Stimulated activated CD4-positive, alpha-beta T cell treated with anti-CD3 and anti-CD28 coated beads, TNF-alpha, amount 100 ng/mL, for 4 hours (primary cell): ENCODE results near the gene ATG4B.

Experiments used
- DNase-seq, 3 experiments: peaks; one replicate each; pipeline ENCODE4 v3.0.0-alpha.2; 2020; ENCODE audit warnings: low read depth in 3 of 3

Gene ATG4B

DNA sequence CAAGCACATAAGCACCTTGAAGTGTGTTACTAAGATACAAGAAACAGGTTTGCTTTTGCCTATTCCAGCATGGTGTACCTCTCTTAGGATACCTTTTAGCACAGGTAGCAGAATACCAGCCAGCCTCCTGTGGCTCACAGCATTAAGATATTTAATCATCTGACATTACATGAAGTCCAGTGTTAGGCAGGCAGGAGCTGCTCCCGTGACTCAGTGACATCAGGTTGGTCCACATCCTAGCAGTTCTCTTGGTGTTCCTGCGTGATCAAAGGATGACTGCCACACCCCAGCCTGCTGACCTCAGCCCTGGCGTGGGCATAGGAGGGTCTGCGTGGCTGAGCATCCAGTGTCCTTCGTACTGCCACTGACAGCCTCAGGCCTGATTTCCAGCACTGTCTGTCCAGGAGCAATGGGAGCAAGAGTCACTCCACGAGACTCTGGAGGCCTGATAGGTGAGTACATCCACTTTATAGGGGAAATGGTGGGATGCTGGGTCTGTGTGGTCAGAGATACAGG lies 52.8 kb downstream of the ATG4B start:
- DNase-seq, result no peak

DNA sequence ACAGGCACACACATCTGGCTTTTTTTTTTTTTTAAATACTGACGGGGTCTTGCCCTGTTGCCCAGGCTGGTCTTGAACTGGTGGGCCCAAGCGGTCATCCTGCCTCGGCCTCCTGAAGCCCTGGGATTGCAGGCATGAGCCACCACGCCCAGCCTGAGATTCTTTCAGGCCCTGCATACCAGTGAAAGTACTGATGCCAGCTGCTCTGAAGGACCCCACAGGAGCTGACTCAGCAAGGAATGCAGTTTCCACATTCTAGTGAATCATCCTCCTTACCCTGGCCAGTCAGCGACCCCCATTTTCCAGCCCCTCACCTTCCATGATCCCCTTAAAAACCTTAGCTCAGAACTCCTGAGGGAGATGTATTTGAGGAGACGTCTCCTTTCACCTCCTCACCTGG lies 55.0 kb downstream of the ATG4B start:
- DNase-seq, result no peak

DNA sequence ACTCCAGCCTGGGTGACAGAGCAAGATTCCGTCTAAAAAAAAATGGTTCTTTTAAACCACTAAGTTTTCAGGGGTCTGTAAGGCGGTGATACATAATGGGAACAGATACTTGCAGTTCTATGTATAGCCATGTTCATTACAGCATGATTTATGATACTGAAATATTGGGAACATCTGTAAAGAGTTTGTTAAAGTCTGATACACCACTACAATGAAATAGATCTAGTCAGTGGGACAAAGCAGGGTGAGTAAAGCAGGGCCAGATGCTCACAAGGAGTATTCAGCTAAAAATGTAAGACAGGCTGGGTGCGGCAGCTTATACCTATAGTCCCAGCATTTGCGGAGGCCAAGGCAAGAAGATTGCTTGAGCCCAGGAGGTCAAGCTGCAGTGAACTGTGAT lies 58.2 kb downstream of the ATG4B start:
- no peak for DNase-seq

DNA sequence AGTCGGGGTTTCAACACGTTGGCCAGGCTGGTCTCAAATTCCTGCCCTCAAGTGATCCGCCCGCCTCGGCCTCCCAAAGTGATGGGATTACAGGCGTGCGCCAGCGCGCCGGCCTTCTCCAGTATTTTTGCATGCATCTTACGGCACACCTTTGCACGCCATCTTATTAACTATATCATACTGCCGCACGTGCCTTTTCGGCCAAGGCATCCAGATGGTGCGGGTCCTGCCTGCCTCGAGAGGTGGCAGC lies 63.6 kb downstream of the ATG4B start:
- DNase-seq, result no peak

DNA sequence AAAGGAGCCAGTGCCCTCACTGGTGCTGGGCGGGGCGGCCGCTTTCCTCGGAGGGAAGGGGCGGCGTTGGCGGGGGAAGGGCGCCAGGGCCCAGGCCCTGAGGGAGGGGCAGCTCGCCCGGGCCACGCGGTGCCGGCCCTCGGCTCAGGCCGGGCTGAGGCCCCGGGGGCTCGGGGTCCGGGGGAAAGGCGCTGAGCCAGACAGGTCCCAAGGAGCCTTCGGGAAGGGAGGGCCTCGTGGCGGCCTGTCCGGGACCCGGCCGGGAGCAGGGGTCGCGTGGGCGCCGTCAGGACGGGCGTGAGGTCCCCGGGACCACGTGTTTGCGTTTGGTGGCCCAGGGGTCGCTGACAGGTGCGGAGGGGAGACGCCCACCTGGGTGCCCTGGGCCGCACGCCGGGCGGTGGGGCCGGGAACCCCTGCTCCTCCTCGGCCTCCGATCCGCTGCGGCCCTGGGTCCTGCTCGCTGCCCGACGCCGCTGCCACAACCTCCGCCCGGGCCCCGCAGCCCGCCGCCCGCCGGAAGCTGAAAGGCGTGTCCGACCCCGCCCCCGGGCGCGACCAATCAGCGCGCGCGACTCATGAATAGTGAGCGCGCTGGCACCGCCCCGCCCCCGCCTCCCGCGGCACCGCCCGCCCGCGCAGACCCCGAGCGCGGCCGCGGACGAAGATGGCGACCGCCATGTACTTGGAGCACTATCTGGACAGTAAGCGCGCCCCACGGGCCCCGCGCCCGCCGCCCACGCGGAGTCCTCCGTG lies 64.1 kb downstream of the ATG4B start, which contains the start of gene ING5:
TSS of gene ING5 (plus strand) at position 641 of the 756 bp plus-strand sequence. CDS start at position 668, 27 bp downstream.
- peak; percentile 95 to 99 (median 96) for DNase-seq

DNA sequence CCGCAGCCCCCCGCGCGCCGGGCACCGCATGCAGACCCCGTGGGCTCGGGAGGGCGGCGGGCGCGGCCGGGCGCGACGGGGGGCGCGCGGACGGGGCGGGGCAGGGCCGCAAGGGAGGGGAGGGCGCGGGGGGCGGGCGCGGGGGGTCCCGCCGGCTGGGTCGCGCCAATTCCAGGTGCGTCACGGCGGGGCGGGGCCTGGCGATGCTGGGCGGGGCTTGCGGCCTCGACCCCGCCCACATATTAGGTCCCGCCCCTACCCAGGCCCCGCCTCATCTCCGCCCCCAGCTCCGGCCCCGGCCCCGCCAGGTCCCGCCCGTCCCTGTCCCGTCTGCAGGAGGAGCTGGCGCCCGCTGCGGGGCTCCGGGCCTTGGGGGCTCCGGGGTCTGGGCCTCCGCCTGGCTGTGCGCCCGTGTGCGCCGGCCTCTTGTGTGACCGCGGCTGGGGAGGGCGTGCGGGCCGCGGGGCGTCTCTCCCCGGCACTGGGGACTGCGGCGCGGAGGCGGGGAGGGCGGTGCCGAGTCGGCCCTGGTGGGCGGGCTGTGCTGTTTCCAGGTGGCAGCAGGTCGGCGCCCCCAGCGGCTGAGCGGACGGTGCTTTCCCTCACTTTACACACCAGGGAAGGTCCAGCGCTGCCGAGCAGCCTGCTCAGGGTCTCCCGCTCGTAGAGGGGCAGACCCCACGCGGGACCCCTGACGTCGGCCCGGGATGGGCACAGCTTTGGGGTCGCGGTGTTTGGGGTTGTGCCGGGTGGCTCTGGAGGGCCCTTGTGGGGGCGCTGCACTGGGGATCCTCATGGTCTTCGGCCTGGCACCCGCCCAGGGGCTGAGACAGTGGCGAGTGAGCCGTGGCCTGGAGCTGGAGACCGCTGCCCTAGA lies 64.9 kb downstream of the ATG4B start:
- DNase-seq, result peak; percentile 83 to 91 (median 88)

DNA sequence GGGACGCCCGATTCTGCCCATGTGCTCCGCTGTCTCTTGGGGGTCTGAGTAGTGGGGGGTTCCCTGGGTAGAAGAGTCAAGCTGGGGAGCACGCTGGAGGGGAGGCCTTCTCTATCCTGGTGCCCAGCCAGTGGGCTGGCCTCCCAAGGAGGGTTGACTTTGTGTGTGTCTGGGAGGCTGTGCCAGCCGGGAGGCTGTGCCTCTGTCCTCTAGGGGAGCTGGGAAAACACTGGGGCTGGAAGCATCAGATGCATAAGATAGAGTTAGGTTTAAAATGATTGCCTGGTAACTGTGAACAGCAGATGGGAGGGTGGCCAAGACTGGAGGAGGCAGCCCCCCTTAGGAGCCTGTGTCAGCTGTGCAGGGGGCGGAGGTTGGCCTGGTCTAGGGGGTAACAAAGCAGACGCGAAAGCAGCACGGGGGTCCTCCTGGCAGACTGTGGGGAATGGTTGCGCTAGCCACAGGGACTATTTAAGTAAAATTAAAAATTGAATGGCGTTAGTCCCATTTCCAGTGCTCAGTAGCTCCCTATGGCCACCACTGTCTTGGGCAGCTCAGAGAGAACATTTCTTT lies 65.6 kb downstream of the ATG4B start:
- DNase-seq, result no peak

DNA sequence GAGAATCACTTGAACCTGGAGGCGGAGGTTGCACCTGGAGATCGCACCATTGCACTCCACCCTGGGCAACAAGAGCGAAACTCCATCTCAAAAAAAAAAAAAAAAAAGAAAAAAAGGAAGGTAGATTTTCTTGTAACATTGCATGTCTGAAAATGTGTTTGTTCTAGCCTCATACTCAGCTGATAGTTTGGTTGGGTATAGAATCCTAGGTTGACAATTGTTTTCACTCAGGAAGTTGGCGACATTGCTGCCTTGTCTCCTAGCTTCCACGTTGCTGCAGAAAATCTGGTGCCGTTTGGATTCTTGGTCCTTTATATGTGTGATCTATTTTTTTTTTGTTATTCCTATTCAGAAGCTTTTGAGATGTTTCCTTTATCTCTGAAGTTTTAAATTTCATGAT lies 69.0 kb downstream of the ATG4B start:
- DNase-seq, result no peak

DNA sequence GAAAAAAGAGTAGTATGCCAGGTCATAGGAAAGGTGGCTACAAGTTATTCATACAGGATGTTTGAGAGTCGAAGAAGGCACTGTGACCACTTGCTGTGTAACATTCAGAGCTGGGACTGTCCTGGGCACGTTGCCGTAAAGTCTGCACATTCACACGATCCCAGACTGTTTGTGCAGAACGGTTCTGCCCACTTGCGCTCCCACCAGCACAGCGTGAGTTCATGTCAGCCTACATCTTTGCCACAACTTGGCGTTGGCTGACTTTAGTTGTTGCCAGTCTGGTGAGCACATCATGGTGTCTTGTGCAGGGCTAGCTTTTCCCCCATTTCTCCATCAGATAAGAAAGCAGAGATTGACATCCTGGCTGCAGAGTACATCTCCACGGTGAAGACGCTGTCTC lies 71.4 kb downstream of the ATG4B start:
- DNase-seq, result no peak

DNA sequence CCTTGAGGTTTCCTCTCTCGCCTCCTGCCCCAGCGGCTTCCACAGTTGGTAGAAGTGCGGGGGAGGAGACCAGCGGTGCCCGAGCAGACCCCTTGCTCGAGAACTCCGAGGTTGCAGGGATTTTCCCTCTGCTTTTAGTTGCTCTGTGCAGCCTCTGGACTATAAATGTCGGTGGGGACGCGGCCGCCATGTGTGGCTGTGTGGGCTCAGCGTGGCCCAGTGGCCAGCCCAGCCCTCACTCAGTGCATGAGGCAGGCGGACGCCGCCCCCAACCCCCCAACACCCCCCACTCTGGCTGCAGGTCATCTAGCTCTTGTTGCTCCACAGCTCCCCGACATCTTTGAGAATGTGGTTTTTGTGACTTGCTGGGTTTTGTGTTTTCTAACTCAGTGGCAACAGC lies 81.6 kb downstream of the ATG4B start:
- DNase-seq, result no peak

DNA sequence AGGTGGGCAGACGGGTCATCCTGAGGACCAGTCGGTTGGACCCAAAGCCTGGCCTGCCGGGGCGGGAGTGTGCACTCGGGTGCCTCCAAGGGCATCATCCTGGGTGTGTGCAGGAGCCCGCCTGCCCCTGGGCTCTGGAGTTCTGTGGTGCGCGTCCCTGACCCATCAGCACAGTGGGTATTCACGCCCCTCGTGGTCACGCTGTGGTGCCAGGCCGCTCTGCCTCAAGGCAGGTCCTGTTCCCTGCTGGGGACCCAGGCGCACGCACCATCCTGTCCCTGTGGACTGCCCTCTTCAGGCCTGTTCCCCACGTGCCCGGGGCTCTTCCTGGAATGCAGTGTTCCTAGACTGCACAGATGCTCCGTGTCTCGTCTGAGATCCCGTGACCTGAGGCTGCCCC lies 82.6 kb downstream of the ATG4B start:
- no peak for DNase-seq

DNA sequence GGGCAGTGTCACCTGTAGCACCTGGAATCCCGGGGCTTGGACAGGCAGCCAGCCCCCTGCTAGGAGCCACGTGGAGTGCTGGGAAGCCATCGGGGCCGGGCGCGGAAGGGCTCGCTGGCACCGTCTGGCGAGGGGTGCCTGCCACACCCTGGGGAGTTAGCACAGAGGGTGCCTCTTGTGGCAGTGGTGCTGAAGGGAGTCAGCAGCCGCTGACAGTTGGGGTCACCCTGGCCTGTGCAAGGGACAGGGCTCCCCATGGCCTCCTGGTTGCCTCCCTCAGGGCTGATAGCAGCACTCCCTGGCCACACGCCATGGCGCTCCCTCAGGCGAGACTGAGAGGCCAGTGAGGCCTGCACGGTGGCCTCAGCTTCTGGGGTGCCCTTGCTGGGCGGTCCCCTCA lies 83.1 kb downstream of the ATG4B start:
- no peak for DNase-seq

DNA sequence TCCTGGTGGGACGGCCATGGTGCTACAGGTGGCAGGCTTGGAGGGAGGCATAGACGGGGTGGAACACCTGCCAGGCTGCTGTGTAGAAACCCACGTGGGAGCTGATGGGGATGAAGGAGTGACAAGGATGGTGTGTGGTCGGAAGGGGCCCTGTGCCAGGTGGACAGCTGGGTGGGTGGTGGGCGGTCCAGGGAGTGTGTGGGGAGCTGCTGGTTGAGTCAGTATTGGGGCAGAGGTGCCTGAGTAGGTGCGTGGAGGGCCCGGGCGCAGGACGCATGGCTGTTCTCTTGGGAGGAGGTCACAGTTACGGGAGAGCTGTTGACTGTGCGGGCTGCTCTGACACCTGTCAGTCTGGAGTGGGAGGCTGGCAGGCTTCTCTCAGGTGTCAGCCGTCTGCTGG lies 84.4 kb downstream of the ATG4B start:
- DNase-seq, result no peak

DNA sequence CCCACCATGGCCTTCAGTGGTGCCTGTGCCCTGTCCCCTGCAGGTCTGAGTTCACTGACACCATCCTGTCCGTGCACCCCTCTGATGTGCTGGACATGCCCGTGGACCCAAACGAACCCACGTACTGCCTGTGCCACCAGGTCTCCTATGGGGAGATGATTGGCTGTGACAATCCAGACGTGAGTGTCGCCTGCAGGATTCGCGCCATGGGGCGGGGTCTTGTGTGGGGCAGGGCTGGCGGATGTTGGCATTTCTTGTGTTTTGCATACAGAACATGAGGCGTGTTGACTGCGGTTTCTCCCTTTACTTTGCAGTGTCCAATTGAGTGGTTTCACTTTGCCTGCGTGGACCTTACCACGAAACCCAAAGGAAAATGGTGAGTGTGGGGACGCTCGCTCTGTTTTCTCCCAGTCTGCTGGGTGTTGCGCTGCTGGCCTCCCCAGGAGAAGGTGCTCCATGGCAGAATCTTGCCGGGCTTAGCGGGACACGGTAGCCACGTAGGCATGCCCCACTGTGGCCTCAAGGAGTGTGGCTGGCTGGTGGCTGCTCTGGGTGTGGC lies 85.5 kb downstream of the ATG4B start:
- no peak for DNase-seq
